ENCODE results near the gene DAB1.

The DAB1 gene

DNA sequence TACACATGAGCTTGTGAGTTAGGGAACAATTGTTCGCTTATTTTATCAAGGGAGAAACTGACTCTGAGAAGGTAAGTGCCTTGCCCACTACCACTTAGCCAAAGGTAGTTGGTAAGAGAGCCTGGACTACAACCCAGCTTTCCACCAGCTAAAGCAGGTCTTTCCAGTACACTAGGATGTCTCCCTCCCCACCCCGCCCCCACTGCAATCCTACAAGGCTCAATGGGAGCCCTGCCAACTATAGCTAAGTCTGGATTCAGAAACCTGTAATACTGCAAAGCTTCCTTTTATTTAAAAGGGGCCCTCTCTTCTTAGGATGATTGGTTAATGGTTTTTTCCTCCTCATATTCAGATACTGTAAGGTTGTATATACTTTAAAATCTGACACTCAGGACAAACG, 356.0 kb downstream of the DAB1 start:
- no peak for DNase-seq (ENCODE audit: low read depth)
- TF ChIP-seq, protein P1, sequence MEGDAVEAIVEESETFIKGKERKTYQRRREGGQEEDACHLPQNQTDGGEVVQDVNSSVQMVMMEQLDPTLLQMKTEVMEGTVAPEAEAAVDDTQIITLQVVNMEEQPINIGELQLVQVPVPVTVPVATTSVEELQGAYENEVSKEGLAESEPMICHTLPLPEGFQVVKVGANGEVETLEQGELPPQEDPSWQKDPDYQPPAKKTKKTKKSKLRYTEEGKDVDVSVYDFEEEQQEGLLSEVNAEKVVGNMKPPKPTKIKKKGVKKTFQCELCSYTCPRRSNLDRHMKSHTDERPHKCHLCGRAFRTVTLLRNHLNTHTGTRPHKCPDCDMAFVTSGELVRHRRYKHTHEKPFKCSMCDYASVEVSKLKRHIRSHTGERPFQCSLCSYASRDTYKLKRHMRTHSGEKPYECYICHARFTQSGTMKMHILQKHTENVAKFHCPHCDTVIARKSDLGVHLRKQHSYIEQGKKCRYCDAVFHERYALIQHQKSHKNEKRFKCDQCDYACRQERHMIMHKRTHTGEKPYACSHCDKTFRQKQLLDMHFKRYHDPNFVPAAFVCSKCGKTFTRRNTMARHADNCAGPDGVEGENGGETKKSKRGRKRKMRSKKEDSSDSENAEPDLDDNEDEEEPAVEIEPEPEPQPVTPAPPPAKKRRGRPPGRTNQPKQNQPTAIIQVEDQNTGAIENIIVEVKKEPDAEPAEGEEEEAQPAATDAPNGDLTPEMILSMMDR (conservative IDR thresholded peaks at IDR 0.05; ENCODE audit: low read length): no peak
- no peak overlapping the region for H3K4me3 ChIP-seq (ENCODE audit: low read length)

DNA sequence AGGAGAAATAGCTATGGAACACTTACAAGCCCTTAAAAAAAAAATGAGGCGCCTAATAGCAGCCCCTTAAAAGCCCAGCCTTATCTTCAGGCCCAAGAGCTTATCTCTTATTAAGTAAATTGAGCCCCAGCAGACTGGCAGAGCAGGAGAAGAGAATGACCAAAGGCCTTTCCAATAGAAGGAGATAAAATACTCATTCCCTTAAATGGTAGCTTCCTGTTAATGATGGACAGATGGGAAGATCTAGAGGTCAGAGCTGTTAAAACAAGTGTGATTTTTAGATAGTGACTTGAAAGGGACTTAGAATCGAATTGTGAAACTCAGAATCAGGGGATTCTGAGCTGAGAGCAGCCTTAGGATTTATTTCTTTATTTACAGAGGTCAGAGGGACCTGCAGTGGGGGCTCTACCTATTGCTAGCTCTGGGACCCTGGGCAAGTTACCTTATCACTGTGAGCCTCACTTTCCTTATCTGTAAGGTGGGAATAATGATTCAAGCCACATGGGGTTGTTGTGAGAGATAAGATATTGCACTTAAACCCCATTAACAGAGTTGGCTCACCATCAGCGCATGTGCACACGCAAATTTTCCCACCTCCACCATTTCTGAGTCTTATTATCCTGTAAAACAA, 356.8 kb downstream of the DAB1 start:
- DNase-seq (ENCODE audit: low read depth): no peak
- TF ChIP-seq, protein P1 (conservative IDR thresholded peaks at IDR 0.05; ENCODE audit: low read length): no peak
- no peak overlapping the region for H3K4me3 ChIP-seq (ENCODE audit: low read length)

GRCh38 chr1:57065442-57065841, 358.4 kb downstream of the DAB1 start:
- no peak for DNase-seq (ENCODE audit: low read depth)
- no peak overlapping the region for H3K4me3 ChIP-seq (ENCODE audit: low read length)
- TF ChIP-seq, protein P1 (conservative IDR thresholded peaks at IDR 0.05; ENCODE audit: low read length): no peak

DNA sequence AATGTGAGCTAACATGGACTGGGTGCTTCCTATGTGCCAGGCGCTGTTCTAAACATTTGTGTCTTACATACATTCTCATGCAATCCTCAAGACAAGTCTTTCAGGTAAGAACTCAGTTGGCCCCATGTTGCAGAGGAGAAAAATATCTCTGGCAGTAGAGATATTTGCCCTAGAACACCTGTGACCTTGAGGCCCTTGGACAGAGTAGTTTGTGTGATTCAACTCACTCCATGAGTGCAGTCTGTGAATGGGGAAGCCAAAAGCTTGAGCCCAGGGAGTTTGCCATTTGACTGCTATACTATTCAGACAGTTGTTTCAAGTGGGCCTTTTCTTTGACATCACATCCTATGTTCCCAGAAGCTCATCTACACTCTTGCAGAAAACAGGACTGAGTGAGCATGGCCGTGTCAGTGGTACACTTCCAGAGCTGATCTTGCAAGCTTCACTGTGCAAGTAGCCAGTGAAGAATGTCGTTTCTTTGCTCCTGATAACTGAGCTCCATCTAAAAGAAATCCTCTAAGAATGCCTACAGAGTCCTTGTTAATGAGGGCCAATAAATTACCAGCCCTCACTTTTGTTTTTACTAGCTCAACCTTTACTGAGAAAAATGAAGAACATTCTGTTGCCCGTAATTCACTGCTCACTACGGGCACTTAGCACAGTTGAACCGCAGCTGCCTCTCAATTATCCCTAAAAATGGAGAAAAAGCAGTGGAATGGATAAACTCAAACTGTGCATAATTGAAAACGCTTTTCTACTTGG, 359.3 kb downstream of the DAB1 start:
- no peak overlapping the region for H3K4me3 ChIP-seq (ENCODE audit: low read length)
- DNase-seq (ENCODE audit: low read depth): no peak
- TF ChIP-seq, protein P1 (conservative IDR thresholded peaks at IDR 0.05; ENCODE audit: low read length): no peak

DNA sequence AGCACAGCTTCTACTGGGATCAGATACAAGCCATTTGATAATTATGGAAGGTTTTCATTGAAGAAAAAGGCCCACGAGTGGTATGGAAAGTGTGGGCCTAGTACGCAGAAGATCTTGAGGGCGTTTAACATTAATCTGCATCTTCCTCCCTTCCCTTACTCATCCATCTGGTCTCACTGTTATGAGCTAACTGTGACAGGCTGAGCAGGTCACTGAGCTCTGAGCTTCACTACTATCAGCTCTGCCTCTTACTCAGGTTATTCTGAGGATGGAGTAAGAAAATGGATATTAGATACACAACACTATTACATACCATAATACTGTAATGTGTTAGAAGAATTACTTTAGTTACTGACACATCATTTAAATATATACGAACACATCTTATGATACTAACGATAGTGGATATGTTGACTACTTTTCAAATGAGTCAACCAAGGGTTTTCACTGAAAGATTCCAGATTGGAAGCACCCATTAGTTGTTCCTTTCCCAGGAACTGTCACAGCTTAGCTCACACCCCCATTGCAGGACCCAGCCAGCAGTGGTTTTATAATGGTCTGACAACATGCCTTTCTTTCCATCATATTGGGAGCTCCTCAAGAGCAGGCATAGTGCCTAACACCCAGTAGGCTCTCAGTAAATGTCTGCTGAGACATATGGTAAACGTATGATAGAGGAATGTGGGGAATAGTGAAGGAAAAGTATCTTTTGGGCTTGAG, 360.3 kb downstream of the DAB1 start:
- peak; percentile 44 for DNase-seq (ENCODE audit: low read depth)
- H3K4me3 ChIP-seq (ENCODE audit: low read length): no peak overlapping the region
- TF ChIP-seq, protein P1 (conservative IDR thresholded peaks at IDR 0.05; ENCODE audit: low read length): no peak

DNA sequence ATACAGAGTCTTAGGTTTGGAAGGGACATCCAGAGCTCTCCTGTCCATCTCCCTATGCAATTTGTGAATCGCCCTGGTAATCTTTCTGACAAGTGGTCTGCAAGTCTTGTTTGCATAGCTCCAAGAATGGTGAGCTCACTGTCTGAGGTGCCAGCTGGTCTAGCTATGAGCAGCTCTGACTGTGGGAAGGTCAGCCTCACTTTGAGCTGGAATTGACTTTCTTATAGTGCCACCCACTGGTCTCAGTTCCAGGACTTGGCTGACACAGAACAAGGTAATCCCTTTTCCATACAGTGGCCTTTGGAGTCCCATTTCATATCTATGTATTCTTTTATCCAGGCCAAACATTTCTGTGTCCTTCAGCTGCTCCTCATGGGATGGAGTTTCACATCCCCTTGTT, 362.5 kb downstream of the DAB1 start:
- TF ChIP-seq, protein P1 (conservative IDR thresholded peaks at IDR 0.05; ENCODE audit: low read length): peak; percentile 37
- peak; percentile 53 for DNase-seq (ENCODE audit: low read depth)
- no peak overlapping the region for H3K4me3 ChIP-seq (ENCODE audit: low read length)

All from AG10803 (cell line).